Measurements from ENCODE around the gene SMYD3. TPM values are rescaled to one million over a fixed set of nuclear protein-coding genes. Genes with fewer than 3 reads are reported as not detected.
"Not testable (repeated sequence)": the region's sequence is repeated elsewhere in the genome, so short reads cannot be mapped to it uniquely, and the experiment has no call there.

Gene SMYD3
- total RNA-seq, 1 experiment from 2014 or later = 69.6 TPM

- no peak for DNase-seq (ENCODE audit: low spot score)
- in situ Hi-C loops (cut with HindIII; ENCODE audit: low sequenced_read_pairs) = no loop called here
Measured at GRCh38 chr1:246383239-246383589, 123.9 kb downstream of the SMYD3 start.

DNA sequence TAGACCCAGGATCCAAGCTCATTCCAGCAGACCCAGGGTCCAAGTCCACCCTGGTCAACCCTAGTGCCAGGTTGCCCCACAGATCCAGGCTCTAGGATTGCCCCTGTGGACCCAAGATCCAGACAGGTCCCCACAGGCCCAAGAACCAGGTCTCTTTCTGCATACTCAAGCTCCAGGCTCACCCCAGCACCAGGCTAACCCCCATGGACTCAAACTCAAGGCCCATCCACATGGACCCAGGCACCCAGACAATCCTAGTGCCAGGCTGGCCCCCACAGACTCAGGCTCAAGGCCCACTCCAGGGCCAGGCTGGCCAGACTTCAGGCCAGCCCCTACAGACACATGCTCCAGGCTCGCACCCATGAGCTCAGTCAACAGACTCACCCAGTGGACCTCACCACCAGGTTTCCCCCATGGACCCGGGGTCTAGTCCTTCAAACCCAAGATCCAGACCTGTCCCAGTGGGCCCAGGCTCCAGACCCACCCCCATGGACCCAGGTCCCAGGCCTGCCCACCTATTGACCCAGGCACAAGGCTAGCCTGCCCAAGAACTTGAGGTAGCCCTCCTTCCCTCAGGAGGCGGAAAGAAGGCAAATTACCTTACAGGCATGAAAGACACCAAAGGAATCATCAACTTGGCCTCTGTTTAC is 124.4 kb downstream of the SMYD3 start:
- DNase-seq (ENCODE audit: low spot score) = no peak
- in situ Hi-C loops (cut with HindIII; ENCODE audit: low sequenced_read_pairs) = no loop called here

- in situ Hi-C loops (cut with HindIII; ENCODE audit: low sequenced_read_pairs) = no loop called here
- DNase-seq (ENCODE audit: low spot score) = no peak
Measured at GRCh38 chr1:246381452-246381851, 125.6 kb downstream of the SMYD3 start.

DNA sequence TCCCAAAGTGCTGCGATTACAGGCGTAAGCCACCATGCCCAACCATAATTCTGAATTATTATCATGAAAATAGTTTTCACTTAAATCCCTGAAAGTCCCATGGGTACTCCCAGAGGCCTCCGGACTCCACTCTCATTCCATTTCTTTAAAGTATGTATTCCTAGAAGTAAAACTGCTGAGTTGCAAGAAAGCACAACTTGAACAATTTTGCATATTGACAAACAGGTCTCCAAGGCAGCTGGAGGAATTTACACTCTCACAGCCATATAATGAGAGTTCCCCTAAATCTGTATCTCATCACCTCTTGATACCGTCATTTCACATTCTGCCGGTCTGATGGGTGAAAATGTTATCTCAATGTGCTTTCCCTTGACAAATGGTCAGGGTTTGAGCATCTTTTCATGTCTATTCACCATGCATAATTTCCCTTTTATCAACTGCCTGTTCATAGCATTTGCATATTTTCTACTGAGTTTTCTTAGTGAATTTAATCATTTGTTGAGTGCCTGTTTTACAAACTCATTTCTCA is 129.4 kb downstream of the SMYD3 start:
- DNase-seq (ENCODE audit: low spot score) = no peak
- in situ Hi-C loops (cut with HindIII; ENCODE audit: low sequenced_read_pairs) = no loop called here

- in situ Hi-C loops (cut with HindIII; ENCODE audit: low sequenced_read_pairs) = no loop called here
- no peak for DNase-seq (ENCODE audit: low spot score)
Measured at GRCh38 chr1:246373828-246374569, 133.1 kb downstream of the SMYD3 start.

- in situ Hi-C loops (cut with HindIII; ENCODE audit: low sequenced_read_pairs) = no loop called here
- no peak for DNase-seq (ENCODE audit: low spot score)
Measured at GRCh38 chr1:246372559-246372958, 134.5 kb downstream of the SMYD3 start.

DNA sequence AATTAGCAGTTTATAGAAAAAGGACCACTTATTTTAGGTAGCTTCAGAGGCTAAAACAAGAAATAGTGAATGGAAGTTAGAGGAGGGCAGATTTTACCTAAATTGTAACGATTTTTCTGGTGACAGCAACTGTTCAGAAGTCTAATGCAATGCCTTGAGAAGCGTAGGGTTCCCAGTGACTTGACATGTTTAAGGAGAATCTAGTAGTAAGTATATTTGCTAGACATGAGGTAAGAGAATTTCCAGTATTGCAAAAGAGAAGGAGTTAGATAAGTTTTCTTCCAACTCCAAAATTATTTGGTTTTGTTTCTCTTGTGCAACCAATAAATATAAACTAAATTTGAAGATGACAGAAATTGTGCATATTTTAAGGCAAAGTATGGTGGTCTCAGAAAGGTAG is 140.0 kb downstream of the SMYD3 start:
- no peak for DNase-seq (ENCODE audit: low spot score)
- in situ Hi-C loops (cut with HindIII; ENCODE audit: low sequenced_read_pairs) = no loop called here

- in situ Hi-C loops (cut with HindIII; ENCODE audit: low sequenced_read_pairs) = no loop called here
- DNase-seq (ENCODE audit: low spot score) = peak; percentile 51
Measured at GRCh38 chr1:246365708-246366107, 141.4 kb downstream of the SMYD3 start.

GRCh38 chr1:246364415-246364941 is 142.6 kb downstream of the SMYD3 start:
- in situ Hi-C loops (cut with HindIII; ENCODE audit: low sequenced_read_pairs) = no loop called here
- DNase-seq (ENCODE audit: low spot score) = no peak

GRCh38 chr1:246357014-246357598 is 150.0 kb downstream of the SMYD3 start:
- in situ Hi-C loops (cut with HindIII; ENCODE audit: low sequenced_read_pairs); DNase-seq (ENCODE audit: low spot score): not testable (repeated sequence)

GRCh38 chr1:246355411-246356230 is 151.5 kb downstream of the SMYD3 start:
- no peak for DNase-seq (ENCODE audit: low spot score)
- in situ Hi-C loops (cut with HindIII; ENCODE audit: low sequenced_read_pairs) = no loop called here

GRCh38 chr1:246351721-246352120 is 155.4 kb downstream of the SMYD3 start:
- DNase-seq (ENCODE audit: low spot score) = peak; percentile 57
- in situ Hi-C loops (cut with HindIII; ENCODE audit: low sequenced_read_pairs) = no loop called here

DNA sequence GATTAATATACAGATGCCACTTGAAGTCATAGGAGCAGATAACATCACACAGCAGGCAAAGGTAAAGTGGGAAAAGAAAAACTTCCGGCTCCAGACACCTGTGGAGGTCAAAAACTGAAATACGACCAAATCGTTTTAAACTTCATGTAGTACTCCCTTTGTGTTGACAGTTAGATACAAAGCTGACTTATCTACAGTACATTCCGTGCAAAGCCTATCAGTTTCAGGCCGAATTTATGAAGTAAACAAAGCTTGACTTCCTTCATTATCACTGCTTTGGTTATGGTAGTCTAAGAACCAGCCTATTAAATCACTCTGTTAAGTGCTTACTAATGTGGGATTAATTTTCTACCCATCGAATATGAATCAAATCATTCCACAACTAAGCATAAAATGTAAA is 156.3 kb downstream of the SMYD3 start:
- in situ Hi-C loops (cut with HindIII; ENCODE audit: low sequenced_read_pairs) = no loop called here
- DNase-seq (ENCODE audit: low spot score) = no peak

DNA sequence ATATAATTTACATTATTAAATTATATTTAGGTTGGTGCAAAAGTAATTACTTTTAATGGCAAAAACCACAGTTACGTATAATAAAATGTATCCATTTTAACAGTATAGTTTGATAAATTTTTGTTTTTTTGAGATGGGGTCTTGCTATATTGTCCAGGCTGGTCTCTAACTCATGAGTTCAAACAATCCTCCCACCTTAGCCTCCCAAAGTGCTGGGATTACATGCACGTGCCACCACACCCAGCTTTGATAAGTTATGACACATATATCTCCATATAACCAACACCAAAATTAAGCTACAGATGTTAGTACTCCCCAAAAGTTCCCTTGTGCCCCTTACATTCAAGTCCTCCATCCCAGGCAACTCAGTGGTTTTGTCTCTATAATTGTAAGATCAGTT is 163.1 kb downstream of the SMYD3 start:
- DNase-seq (ENCODE audit: low spot score) = no peak
- in situ Hi-C loops (cut with HindIII; ENCODE audit: low sequenced_read_pairs) = no loop called here

DNA sequence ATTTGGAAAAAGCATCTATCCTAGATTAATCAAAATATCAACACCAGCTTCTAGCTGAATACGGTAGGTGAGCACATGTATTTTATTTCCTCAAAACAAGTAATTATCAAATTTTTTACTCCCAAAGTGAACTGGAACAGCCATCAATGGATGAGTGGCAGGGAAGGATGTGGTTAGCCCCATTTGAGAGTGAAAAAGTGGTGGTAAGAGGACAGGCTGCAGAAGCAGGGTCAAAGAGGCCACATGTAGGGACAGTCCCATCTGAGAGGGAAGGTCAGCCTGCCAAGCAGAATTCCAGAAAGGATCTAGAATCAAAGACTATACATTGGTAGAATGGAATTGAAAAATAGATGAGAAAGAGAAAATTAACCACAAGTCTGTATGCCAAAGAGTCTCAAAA is 163.8 kb downstream of the SMYD3 start:
- in situ Hi-C loops (cut with HindIII; ENCODE audit: low sequenced_read_pairs) = no loop called here
- no peak for DNase-seq (ENCODE audit: low spot score)

- in situ Hi-C loops (cut with HindIII; ENCODE audit: low sequenced_read_pairs) = no loop called here
Measured at GRCh38 chr1:246338546-246338945, 168.5 kb downstream of the SMYD3 start.

DNA sequence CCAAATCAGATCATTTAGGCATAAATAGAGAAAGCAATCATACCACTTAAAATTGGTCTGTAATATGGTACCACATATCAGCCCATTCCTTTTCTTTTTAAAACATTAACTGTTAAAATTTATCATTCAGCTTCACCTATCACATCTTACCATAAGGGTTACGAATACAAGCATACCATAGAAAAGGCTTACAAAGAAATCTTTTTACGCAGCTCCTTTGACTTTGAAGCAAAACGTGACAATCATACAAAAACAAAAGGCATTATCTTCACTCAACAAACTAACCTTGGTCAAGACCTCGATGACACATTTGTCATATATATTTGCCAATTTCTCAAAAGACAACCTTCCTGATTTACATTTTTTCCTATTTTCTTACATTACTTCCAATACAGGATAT is 169.0 kb downstream of the SMYD3 start:
- DNase-seq (ENCODE audit: low spot score) = no peak

More at GRCh38 chr1:246338546-246338945, 168.5 kb downstream of the SMYD3 start:
- DNase-seq (ENCODE audit: low spot score) = no peak

DNA sequence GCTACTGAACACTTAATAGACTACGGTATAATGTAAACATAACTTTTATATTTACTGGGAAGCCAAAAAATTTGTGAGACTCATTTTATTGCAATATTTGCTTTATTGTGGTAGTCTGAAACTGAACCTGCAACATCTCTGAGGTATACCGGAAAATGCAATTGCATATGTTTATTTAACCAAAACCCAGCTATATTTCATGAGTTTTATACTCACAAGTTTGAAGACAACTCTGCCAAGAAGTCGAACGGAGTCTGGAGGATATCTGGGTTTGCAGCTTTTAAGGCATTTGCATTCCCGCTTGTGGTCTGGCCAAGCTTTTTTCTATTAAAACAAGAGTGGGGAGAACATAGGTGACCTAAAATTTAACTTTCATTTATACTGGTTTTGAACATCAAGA is 171.9 kb downstream of the SMYD3 start:
- DNase-seq (ENCODE audit: low spot score) = no peak
- in situ Hi-C loops (cut with HindIII; ENCODE audit: low sequenced_read_pairs) = no loop called here

More for the DNA sequence above, 169.0 kb downstream of the SMYD3 start:
- in situ Hi-C loops (cut with HindIII; ENCODE audit: low sequenced_read_pairs) = no loop called here

DNA sequence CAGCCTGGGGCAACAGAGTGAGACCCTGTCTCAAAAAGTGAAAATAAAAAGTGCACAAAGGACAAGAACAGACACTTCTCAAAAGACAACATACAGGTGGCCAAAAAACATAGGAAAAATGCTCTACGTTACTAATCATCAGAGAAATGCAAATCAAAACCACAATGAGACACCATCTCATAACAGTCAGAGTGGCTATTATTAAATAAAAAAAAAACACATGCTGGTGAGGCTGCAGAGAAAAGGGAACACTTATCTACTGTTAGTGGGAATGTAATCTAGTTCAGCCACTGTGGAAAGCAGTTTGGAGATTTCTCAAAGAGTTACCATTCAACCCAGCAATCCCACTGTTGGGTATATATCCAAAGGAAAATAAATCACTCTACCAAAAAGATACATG is 173.2 kb downstream of the SMYD3 start:
- no peak for DNase-seq (ENCODE audit: low spot score)
- in situ Hi-C loops (cut with HindIII; ENCODE audit: low sequenced_read_pairs) = no loop called here
